Raji (cell line): ENCODE data around the gene LMO1.

Experiments used
- POLR2A ChIP-seq: IDR thresholded peaks from 2 replicates; pipeline ENCODE4 v1.6.1; 2011; ENCODE audit warnings: low read depth, low read length, control low read depth; ENCODE audit not compliant: insufficient read depth

Gene LMO1

DNA sequence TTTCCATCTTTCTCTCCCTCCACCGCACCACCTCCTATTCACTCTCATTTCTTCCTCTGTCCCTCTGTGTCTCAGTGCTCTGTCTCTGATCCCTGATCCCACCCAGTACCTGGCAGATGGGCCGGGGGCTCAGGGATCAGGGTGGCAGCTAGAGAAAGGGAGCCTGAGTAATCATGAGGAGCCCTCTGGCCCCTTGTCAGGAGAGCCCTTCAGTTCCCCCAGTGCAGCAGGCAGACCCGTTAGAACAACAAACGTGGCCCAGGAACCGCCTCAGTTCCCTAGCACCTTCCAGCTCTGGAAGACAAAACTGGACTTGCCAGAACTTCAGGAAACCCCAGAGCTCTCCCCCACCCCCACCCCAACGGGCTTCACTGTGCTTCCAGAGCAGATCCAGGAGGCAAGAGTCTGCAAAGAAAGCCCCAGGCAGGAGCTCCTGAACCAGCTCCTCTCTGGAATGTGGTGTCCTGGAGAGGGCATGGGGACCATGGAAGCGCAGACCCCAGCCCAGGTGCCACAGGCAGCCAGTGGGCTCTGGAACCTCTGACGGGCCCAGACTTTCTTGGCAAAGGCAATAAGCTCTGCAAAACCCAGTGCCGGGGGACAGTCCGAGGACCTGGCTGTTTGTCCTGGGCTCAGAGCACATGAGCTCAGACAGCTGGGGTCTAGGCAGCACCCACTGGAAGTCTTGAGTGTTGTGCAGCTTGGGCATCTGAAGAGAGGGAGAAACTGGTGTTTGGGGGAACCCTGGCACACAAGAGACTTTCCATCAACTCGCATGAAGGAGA, 43.2 kb downstream of the LMO1 start:
- no peak for TF ChIP-seq POLR2A

DNA sequence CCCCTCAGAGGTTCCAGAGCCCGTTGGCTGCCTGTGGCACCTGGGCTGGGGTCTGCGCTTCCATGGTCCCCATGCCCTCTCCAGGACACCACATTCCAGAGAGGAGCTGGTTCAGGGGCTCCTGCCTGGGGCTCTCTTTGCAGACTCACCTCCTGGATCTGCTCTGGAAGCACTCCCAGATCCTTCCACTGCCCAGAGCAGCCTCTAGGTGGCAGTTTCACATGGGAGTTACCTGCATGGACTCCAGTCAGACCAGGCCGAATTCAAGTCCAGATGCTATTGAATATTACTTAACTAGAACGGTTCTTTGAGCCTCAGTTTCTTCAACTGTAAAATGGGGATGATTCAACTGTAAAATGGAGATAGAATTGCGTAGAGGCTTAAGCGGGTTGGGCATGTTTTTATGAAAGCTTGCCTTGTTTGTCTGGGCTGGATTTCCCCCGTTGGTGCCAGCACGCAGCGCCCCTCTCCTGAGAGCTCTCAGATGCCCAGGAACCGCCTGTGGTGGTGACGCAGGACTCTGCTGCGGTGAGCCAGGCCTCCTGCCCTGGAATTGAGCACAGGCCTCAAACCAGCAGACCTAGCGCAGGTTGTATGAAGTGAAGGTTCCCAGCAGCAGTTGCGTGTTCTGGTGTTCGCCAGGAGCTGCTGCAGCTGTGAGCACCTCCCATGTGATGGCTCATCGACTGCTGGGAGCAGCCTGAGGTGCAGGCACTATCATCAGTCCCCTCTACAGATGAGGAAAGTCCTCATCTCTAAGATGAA, 44.2 kb downstream of the LMO1 start:
- TF ChIP-seq POLR2A = no peak

DNA sequence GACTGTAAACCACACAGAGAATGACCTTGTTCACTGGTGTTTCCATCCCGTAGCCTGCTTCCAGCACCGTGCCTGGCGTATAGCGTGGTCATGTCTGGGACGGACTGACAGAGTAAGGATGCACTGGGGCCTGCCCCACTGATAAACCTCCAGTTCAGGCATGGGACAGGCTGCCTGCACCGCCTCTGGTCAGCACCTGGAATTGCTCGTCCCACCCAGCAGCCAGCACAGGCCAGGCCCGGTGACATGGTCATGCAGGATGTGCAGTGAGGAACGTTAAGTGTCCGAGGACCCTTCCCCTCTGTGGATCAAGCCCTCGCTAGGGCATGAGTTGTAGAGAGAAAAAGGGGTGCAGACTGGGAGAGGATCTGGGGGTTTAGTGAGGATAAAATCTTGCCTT, 44.8 kb downstream of the LMO1 start:
- TF ChIP-seq POLR2A = no peak

DNA sequence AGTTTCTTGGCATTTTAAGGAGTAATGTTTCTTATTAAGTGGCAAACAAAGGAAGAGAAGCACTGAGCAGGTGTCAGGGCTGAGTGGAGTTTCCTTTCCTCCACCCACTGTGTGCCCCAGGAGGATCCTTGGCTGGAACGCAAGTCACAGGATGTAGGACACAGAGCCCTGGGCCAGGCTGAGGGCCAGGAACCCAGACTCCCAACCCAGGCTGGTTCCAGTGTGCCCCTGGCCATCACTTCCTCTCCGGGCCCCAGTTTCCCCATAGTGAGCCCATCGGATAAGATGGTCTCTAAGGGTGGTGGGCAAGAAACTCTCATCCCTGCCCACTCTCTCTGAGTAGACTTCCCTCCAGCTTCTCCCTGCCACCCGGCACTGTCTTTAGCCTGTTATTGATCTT, 45.3 kb downstream of the LMO1 start:
- TF ChIP-seq POLR2A = no peak

DNA sequence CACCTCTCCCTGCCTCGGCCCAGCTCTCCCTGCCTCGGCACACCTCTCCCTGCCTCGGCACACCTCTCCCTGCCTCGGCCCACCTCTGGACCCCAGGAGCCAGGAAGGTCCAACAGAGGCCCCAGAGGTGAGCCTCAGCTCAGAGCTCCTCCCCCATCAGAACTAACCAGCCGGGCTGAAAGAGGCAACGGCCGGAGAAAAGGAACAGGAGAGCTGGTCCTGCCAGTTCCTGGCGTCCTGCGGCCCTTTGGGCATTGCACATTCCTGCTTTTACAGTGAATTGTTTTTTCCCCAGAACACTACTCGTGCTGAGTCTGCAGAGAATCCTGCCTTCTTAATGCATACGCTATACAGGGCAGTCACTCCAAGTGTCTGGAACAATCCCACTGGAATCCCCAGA, 45.8 kb downstream of the LMO1 start:
- TF ChIP-seq POLR2A = no peak

DNA sequence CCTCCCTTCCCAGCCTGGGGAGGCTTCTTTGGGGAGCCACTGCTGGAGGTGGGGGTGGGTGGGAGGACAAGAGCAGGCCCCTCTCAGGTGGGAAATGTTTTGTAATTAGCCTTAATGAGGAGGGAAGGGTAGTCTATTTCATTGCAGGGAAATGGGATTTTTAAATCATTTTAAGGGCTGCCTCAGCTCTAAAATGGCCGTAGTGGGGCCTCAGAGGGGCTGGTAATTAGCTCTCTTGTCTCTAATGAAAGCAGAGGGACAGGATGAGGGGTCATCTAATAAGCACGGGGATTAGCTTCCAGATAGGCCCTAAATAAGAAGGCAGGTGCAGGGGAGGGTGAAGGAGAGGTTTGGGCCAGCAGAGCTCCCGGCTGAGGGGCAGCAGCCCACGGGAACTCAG, 46.5 kb downstream of the LMO1 start:
- no peak for TF ChIP-seq POLR2A

DNA sequence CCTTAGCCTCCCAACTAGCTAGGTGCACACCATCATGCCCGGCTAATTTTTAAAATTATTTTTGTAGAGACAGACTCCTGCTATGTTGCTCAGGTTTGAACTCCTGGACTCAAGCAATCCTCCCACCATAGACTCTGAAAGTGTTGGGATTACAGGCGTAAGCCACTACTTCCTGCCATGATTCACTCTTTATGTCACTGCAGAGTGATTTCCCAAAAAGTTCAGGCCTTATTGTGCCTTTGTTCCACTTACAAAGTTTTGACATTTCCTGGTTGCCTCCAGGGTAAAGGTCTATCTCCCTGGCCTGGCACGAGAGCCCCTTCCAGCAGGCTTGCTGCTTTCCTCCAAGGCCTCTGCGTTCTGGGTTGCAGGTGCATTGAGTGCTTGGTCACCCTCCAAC, 50.3 kb downstream of the LMO1 start:
- no peak for TF ChIP-seq POLR2A

DNA sequence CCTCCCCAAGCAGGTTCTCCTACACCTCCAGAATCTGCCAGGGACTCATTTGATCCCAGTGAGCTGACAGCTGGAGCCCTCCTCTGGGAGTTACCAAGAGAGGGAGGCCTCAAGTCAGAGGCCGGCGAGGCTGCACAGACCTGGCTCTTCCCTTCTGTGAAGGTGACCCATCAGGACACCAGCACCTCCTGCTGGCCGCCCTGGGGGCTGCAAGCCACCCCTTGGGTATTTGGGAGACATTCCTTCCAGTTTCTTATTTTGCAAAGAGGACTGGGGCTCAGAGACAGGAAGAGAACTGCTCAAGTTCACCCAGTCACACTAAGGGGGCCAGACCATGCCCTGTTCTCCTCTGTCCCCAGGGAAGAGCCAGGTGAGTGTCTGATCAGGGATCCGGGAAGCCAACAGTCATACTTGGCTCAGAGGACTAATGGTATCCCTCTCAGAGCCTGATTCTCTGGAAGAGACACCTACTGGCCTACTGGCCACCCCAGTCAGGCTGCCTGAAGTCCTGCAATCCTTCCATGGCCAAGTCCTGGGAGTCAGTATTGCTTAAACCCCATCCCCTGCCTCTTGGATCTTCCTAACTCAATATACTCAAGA, 54.4 kb downstream of the LMO1 start:
- TF ChIP-seq POLR2A = no peak

DNA sequence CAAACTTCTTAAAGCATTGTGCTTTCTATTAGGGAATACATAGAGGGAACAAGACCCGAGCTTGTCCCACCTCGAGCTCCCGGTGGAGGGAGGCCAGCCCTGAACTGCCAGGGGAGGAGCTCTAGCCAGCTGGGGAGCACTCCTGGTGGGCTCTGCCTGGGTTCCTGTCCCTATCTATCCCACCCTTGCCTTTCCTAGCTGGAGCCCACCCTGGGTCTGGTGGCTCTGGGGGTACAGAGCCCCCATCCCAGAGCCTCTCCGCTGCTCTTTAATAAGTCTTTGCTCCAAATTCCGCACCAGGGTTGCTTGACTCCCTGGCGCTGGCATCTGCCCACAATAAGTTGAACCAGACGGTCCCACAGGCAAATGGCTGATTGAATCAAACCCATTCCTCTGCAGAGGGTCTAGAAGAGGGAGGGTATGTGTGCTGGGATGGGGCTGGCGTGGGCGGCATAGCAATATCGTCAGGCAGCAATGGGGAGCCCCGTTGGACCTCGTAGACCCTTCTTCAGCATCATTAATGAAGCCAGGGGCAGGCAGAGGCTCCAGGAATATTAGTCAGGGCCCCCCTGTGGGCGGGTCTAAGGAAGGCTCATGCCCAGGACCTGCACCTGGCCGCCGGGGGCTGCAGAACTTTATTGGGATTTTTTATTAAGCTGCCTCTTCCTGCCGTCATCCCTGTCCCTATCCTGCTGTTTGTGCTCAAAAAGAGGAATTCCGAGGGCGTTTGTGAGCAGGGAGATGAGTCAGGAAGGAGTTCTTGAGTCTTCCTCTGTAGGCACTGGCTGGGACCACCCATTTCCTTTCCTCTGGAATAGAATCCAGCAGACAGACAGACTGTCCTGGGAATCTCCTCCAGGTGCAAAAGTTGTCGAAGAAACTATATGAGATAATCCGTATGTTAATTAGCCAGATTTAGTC, 56.3 kb downstream of the LMO1 start:
- TF ChIP-seq POLR2A = no peak

DNA sequence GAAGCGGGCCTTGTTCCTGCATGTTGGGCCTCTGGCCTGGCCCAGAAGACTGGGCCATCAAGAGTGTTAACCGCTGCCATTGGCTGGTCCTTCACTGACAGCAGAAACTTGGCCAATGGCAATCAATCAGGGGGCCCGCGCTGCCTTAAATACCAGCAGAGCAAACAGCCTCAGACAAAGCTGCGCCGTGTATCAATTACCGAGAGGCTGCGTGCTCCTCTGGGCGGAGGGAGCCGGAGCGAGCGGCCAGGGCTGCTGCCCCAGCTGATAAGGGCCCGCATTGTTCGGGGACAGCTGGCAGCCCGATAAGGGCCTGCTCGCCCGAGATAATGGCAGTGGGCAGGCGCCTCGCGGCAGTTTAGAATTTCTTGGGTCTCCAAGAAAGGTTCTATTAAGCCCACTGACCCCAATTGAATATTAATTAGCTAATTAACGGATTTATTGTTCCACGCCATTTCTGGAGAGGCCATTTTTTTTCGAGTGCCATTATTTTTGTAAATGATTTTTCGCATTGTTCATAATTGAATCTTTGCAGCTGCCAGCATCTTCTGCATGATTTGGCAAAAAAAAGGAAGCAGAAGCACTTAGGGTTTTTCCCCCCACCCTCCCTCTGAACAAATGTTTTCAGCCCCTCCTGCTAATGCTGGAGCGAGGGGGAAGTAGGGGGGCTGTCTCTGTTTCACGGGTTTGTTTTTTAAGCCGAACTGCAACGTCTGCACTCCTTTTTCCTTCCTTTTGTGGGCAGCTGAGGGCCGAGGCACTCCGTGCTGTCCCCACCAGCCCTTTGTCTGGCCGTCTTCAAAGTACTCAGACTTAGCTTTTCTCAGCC, 57.2 kb downstream of the LMO1 start:
- TF ChIP-seq POLR2A = no peak

DNA sequence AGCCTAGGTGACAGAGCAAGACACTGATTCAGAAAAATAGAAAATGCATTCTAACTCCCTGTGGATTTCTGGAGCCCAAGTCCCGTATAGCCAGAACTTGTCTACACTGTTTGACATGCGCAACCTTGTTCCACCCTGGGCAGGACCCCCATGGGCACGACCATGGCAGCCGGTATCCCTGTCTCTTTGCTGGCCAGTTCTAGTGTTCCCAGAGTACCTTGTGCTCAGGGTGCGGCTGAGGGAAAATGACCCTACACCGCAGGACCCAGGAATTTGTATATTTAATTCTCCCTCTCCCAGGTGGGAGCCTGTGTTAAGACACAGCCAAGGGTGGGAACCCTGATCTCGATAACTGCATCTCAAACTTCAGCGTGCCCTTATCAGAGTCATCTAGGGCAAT, 58.1 kb downstream of the LMO1 start:
- TF ChIP-seq POLR2A = no peak

DNA sequence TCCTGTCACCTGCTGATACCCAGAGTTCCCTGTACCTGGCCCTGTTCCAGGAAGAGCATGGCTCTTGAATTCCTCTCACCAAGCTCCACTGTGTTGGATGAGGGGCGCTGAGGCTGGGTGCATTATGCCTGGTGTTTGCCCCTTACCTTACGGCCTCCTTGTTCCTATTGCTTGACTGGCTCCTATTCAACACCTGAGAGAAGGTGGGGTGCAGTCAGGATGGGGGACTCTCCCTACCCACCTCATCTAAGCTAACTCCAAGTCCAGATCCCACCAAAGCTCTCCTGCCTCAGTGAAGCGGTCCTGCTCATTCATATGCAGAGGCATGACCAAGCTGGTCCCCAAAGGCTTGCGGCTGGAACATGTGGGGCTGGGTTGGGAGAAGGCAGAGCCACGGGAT, 59.1 kb downstream of the LMO1 start:
- TF ChIP-seq POLR2A = no peak

DNA sequence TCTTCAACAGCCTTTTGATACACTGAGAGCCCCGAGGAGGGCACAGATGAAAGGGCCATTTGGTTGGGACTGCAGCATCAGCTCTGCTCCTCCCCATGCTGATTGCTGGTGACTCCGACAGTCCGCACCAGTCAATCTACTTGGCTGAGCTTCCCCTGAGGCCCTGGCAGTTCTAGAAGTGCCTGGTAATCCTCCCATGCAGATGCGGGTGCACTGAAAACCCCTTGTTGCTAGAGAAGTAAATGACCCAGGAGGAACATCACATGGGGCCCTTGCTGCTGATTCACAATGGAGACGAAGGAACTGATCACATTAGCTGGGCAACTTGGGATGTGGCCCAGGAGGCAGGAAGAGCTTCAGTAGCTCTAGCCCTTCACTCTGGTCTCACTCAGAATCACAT, 59.7 kb downstream of the LMO1 start:
- no peak for TF ChIP-seq POLR2A

DNA sequence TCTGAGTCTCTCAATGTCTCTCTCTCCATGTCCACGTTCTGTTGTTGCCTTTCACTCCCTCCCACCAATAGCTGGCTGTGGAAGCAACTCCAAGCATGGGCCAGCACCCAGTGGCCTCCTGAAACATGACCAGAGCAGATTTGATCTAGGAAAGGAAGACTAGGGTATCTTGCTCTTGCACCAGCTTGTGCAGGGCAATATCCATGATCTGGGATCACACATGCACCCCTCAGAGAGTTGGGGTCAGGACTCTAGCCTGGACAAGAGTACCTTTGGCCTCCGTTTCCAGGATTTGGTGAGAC, 60.3 kb downstream of the LMO1 start:
- TF ChIP-seq POLR2A = no peak
